Fibroblast of the conjunctiva (primary cell): ENCODE data around the gene TMTC1.
"Not testable (repeated sequence)": the region's sequence is repeated elsewhere in the genome, so short reads cannot be mapped to it uniquely, and the experiment has no call there.

Source experiments
- DNase-seq: peaks from one replicate; pipeline ENCODE4 v3.0.0-alpha.2; 2010; ENCODE audit warnings: low read depth

TMTC1 gene

GRCh38 chr12:29572938-29573337 lies 210.8 kb downstream of the TMTC1 start:
- DNase-seq: no peak

GRCh38 chr12:29572464-29572863 lies 211.3 kb downstream of the TMTC1 start:
- no peak for DNase-seq

DNA sequence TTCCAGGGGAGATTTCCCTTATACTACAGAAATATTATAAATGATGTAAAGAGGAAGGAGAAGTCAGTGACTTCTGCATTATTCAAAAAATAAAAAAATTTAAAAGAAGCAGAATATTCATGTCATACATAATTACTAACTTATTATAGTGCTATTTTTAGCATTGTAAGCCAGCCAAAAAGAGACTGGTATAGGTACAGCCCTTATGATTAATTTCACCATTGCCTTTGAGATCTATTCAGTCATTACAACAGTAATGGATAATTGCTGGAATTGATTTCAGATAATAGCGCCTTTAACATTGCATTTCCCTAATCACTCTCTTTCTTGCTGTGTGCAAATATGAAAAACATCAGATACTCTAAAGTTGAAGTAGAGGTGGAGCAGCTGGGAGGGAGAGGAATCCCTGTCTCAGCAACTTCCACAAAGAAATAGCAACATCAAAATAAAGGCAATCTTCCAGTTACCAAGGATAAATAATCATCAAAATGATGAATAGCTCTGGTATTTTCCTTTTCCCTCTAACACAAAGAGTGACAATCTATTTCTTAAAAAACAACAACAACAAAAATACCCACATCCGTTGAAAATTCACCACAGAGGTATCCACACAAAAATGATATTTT lies 214.5 kb downstream of the TMTC1 start:
- DNase-seq: no peak

DNA sequence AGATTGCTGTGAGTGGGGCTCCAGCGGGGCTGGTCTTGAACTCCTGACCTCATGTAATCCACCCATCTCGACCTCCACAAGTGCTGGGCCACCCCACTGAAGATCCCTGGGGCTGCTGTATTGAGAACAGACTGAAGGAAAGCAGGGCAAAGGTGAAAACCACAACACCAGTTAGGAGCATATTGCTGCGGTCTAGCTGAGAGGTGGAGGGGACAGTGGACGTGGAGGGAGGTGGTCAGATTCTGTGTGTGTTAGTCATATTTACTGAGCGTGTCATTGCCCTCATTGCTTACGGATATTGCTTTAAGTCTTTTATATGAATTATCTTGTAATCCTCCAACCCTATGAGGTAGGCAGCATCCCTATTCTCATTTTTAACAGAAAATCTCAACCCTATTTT lies 217.3 kb downstream of the TMTC1 start:
- DNase-seq: no peak

DNA sequence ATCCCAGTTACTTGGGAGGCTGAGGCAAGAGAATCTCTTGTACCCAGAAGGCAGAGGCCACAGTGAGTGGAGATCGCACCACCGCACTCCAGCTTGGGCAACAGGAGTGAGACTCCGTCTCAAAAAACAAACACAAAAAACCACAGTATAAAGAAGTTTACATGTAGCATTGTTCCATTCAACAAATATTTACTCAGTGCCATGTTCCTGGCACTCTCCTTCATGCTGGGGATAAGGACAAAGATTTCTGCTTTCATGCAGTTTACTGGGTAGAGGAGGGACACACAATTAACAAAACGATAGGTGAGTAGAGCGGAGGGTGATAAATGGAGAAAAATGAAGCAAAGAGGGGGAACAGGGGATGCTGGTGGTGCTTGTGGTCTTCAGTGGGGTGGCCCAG lies 218.0 kb downstream of the TMTC1 start:
- no peak for DNase-seq

DNA sequence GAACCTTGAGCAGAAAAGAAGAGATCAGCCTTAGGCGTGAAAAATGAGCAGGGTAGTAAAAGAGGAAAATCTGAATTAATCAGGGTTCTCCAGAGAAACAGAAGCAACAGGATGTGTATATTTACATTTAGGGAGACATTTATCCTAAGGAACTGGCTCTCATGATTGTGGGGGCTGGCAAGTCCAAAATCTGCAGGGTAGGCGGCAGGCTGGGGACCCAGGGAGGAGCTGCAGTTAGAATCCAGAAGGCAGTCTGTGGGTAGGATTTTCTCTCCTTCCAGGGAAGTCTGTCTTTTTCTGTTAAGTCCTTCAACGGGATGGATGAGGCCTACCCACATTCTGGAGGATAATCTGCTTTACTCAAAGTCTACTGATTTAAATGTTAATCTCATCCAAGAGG lies 218.8 kb downstream of the TMTC1 start:
- no peak for DNase-seq

- DNase-seq: no peak
Observed at GRCh38 chr12:29563636-29564035, 220.1 kb downstream of the TMTC1 start.

DNA sequence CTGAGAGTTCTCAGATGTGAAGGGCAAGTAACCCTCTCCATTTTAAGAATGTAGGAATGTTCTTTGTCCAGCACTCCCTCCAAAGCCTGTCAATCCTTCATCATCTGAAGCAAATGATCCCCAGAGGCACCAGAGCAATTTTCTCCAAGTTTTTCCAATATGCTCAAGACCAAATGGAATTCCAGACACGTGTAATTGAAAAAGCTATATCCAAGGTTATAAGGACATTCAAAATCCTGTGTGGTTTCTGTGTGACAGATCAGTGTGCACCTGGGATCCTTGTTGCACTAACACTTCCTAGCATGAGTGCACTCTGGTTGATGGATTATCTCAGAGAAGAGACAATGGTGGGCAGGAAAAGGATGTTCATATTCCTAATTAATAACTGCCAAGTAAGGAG lies 220.7 kb downstream of the TMTC1 start:
- DNase-seq: no peak

GRCh38 chr12:29562110-29562804 lies 221.5 kb downstream of the TMTC1 start:
- no peak for DNase-seq

DNA sequence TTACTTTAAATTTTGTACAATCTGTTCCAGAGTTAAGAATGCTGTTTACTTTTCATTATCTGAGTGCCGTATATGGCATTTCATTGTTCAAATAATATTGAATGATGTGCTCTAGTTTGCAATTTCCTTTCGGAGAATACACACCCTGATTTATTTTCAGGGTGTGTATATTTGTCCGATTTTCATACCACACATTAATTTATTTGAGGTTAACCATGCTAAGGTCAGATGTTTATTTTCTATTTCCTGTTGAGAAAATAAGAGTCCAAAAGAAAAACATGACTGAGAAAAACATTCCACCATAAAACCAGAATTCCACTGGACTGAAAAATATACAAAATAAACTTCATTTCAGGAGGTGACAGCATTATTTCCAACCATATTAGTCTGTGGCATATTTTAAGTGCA lies 222.1 kb downstream of the TMTC1 start:
- no peak for DNase-seq

- DNase-seq: no peak
Observed at GRCh38 chr12:29559198-29559597, 224.5 kb downstream of the TMTC1 start.

- DNase-seq: no peak
Observed at GRCh38 chr12:29556363-29556762, 227.4 kb downstream of the TMTC1 start.

DNA sequence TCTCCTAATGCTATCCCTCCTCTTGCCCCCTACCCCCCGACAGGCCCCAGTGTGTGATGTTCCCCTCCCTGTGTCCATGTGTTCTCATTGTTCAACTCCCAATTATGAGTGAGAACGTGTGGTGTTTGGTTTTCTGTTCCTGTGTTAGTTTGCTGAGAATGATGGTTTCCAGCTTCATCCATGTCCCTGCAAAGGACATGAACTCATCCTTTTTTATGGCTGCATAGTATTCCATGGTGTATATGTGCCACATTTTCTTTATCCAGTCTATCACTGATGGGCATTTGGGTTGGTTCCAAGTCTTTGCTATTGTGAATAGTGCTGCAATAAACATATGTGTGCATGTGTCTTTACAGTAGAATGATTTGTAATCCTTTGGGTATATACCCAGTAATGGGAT lies 228.3 kb downstream of the TMTC1 start:
- DNase-seq: not testable (repeated sequence)

DNA sequence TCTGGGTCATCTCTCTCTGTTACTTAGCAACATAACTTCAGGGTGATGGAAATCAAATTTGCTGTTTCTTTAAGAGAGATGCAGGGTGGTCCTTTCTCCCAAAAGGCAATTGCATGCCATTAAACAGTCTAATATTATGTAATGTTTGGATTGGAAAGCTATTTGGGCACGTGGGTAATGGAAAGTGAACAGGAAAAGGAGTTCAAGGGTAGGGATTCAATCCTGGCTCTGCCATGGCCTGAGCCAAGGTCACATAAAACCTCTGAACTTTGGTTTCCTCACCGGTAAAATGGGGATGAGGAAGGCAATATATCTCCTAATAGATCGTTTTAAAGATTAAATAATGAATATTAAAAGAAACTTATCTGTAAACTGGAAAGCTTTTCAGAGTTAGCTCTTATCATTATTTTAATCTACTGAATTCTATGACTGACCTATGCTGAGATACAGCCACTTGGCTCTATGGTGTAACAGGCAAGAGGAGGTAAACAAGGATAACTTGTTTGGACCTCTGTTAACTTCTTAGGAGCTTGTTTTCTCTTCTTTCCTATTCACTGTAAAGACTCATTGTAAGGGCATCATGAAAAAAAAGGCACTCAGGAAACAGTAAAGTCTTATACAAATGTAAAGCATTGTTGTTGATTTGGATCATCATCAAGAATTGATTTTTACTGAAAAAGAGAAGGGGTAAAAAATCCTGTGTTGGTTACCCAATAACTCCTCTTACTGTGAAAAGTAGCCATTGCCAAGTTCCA lies 230.6 kb downstream of the TMTC1 start:
- no peak for DNase-seq

DNA sequence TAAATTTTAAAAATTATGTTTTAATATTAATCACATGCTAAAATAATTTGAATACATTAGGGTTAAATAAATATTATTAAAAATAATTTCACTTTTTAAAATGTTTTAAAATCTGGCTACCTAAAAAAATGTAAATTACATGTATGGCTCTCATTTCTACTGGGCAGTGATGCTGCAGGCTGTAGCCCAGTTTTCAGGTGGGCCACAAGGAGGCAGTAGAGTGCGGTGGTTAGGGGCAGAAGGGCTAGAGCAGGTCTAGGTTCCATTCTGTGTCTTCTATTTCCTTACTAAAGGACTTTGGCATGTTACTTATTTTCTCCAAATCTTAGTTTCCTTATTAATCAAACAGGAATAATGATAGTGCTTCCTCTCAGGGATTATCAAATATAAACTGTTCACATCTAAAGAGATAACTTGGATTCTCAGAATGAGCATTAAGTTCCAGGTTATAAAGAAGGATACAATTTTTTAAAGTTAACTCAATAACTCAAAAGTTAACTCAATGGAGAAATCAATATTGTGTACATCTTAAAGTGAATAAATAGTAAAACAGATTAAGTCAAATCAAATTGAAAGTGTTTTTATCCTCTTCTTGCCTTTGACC lies 231.3 kb downstream of the TMTC1 start:
- DNase-seq: peak; percentile 61

DNA sequence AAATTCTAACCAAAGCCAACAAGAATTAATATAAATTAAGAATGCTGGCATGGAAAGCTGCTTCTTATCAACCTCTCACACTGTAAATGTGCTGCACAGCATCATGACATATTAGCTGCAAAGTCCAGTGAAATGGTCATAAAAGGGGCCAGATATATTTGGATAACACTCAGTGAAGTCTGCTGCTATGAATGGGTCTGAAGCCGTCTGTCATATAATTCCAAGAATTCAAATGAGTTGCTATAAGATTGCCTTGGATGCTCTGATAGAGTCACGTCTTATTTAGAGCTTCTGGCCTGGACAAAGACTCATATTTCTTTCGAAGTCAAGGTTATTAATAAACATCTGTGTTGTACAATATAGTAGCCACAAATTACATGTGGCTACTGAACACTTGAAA lies 231.9 kb downstream of the TMTC1 start:
- DNase-seq: no peak

- DNase-seq: no peak
Observed at GRCh38 chr12:29547864-29548263, 235.9 kb downstream of the TMTC1 start.

DNA sequence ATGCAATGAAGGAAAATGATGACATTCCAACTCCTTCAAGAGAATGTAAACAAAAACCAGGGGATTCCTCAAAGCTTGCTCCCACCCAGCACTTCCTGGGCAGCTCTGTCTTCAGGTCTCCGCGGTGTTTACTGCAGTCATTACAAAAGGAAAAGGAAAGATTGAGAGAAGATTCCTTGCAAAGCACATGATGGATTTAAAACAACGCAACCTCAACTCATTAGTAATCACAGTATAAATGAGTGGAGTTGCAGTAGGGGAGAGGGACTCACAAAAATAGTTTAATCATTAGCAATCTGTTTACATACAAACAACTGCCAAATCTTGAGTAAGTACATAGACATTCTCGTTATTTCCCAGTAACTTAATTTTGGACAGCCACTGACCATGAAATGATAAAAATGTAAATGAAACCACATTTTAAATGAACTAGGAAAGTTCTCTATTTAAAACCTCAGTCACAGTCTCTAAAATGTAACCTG lies 236.6 kb downstream of the TMTC1 start:
- DNase-seq: peak; percentile 24

GRCh38 chr12:29546000-29546399 lies 237.7 kb downstream of the TMTC1 start:
- no peak for DNase-seq

DNA sequence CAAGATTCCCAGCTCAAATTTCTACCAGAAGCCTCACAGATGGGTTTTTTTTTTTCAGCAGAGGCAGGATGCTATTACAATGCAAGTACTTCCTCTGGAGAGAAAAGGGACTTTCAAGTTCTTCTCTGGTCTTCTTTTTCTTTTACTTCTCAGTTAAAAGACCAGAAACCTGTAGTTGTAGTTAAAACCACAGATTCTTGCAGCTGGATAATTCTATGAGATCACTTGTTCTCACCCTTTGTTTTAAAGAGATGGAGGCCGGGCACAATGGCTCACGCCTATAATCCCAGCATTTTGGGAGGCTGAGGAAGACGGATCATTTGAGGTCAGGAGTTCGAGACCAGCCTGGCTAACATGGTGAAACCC lies 238.7 kb downstream of the TMTC1 start:
- no peak for DNase-seq

GRCh38 chr12:29544428-29545101 lies 239.2 kb downstream of the TMTC1 start:
- no peak for DNase-seq

- no peak for DNase-seq
Observed at GRCh38 chr12:29543036-29543435, 240.7 kb downstream of the TMTC1 start.
